HFFc6 (cell line): Measurements from ENCODE around the gene TENM3. TPM values are rescaled to one million over a fixed set of nuclear protein-coding genes. Genes with fewer than 3 reads are reported as not detected.

Experiments
- DNase-seq: peaks from one replicate; pipeline ENCODE4 v3.0.0-alpha.2; 2018
- H3K27ac Mint-ChIP-seq: 2 replicates; pipeline ENCODE4 v1.8.0; 2020; ENCODE audit warnings: mild to moderate bottlenecking, mixed read lengths
- H3K27me3 Mint-ChIP-seq: 2 replicates; pipeline ENCODE4 v1.8.0; 2021; ENCODE audit warnings: mild to moderate bottlenecking, moderate library complexity, mixed read lengths; ENCODE audit not compliant: insufficient read depth
- H3K36me3 Mint-ChIP-seq: 2 replicates; pipeline ENCODE4 v1.8.0; 2021; ENCODE audit warnings: low read depth, mixed read lengths
- H3K4me1 Mint-ChIP-seq: 2 replicates; pipeline ENCODE4 v1.8.0; 2020; ENCODE audit warnings: low read depth, mixed read lengths
- H3K4me3 Mint-ChIP-seq: 2 replicates; pipeline ENCODE4 v1.8.0; 2020; ENCODE audit warnings: mild to moderate bottlenecking, moderate library complexity, mixed read lengths
- H3K9me3 Mint-ChIP-seq: 2 replicates; pipeline ENCODE4 v1.8.0; 2020; ENCODE audit warnings: mild to moderate bottlenecking, mixed read lengths
- total RNA-seq, 6 experiments: library from RNA; stranded (reverse); fragmentation: NEBNext Ultra II Directional; extraction: Animal tissue kit (Norgen Biotek cat#: 25700); gene quantifications; 2 replicates in 1 of 6; 3 replicates in 5 of 6; pipeline ENCODE4 v1.2.3, GENCODE V29; 2021
- TF ChIP-seq, protein P1 (sequence below): fragments of 200-600 bp; sonication (generic); IDR thresholded peaks from 2 replicates; pipeline ENCODE4 v1.5.0; 2021; ENCODE audit warnings: antibody characterized with exemption, mild to moderate bottlenecking

Gene TENM3
- total RNA-seq, 6 experiments from 2014 or later, result 31.1 to 52.1 (median 42.0) TPM

GRCh38 chr4:182536221-182536811 is 293.1 kb downstream of the TENM3 start:
- Mint-ChIP-seq H3K36me3 (no peaks in the 10 kb centered on the region), H3K27ac (no peak overlapping the region), H3K4me3 (no peak overlapping the region), H3K4me1 (peaks cover 30% of the 10 kb centered on the region), H3K9me3 (no peaks in the 10 kb centered on the region), H3K27me3 (no peaks in the 10 kb centered on the region)
- TF ChIP-seq, protein P1, sequence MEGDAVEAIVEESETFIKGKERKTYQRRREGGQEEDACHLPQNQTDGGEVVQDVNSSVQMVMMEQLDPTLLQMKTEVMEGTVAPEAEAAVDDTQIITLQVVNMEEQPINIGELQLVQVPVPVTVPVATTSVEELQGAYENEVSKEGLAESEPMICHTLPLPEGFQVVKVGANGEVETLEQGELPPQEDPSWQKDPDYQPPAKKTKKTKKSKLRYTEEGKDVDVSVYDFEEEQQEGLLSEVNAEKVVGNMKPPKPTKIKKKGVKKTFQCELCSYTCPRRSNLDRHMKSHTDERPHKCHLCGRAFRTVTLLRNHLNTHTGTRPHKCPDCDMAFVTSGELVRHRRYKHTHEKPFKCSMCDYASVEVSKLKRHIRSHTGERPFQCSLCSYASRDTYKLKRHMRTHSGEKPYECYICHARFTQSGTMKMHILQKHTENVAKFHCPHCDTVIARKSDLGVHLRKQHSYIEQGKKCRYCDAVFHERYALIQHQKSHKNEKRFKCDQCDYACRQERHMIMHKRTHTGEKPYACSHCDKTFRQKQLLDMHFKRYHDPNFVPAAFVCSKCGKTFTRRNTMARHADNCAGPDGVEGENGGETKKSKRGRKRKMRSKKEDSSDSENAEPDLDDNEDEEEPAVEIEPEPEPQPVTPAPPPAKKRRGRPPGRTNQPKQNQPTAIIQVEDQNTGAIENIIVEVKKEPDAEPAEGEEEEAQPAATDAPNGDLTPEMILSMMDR, result no peak
- DNase-seq, result no peak

DNA sequence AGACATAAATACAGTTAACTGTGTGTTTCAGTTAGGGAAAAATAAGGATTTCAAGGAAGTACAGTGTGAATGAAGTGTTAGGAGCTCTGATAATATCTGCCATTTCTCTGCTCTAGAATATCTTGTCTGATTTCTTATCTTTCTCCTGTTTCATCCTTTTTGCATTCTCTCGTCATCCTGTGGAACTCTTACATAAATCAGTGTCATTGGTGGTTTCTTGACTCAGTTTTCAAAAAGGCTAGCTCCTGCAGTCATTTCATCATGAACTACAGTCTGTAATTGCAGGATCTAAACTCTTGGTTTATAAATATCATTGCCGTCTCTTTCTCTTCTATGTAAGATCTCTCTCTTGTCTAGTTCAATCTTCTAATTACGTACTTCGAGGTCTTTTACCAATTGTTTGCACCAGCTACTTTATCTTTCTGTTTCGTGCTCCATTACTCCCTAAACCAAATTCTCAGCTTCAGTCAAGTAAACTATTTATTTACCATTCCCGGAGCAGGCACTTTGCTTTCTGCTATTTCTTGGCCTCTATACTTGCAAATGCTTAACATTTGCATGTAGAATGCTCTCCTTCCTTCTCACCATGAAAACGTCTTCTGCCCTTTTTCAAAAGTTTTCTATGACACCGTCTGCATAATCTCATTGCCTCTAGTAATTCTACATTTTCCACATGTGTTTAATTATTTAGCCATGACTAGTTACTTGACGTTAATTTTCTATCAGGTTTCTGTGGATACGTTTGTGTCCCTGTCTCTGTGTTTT is 294.0 kb downstream of the TENM3 start:
- no peak overlapping the region for H3K27ac Mint-ChIP-seq
- TF ChIP-seq, protein P1, result no peak
- DNase-seq, result no peak
- peaks cover 22% of the 10 kb centered on the region for H3K4me1 Mint-ChIP-seq
- H3K4me3 Mint-ChIP-seq, result no peak overlapping the region
- no peaks in the 10 kb centered on the region for H3K36me3 Mint-ChIP-seq
- H3K27me3 Mint-ChIP-seq, result no peaks in the 10 kb centered on the region
- no peaks in the 10 kb centered on the region for H3K9me3 Mint-ChIP-seq

DNA sequence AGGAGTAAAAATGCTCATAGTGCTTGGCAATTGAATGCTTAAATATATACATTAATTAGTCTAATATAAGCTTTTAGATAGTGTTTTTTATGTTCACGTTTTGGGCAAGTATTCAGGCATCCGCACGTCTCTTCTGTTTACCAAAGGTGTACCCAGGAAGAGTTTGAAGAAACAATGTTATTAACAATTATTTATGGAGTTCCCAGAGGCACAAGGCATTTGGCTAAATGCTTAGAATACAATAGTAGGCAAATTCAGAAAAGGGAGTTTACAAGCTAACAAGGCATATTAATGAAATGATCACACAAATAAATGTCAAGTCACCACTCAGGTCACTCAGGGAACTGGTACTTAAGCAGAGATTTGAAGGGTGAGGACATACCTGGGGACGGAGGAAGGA is 294.8 kb downstream of the TENM3 start:
- Mint-ChIP-seq H3K27ac (no peak overlapping the region), H3K27me3 (no peaks in the 10 kb centered on the region), H3K4me3 (no peak overlapping the region), H3K4me1 (peaks cover 20% of the 10 kb centered on the region), H3K36me3 (no peaks in the 10 kb centered on the region), H3K9me3 (no peaks in the 10 kb centered on the region)
- TF ChIP-seq, protein P1, result no peak
- no peak for DNase-seq

DNA sequence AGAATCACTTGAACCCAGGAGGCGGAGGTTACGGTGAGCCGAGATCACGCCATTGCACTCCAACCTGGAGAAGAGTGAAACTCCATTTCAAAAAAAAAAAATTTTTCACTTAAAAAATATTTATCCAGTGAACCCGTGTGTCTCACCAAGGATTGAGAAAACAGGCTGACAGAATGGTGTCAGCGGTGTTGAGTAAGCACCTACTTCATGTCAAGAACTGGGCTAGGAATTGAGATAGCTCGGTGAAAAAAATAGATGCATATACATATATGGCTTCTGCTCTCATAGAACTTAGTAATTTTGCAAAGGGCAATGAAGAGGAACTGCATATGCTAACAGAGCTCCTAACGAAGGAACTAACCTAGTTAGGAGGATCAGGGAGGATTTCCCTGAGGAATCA is 297.3 kb downstream of the TENM3 start:
- H3K9me3 Mint-ChIP-seq, result no peaks in the 10 kb centered on the region
- no peaks in the 10 kb centered on the region for H3K4me1 Mint-ChIP-seq
- DNase-seq, result no peak
- TF ChIP-seq, protein P1, result no peak
- no peak overlapping the region for H3K27ac Mint-ChIP-seq
- no peak overlapping the region for H3K4me3 Mint-ChIP-seq
- H3K27me3 Mint-ChIP-seq, result no peaks in the 10 kb centered on the region
- H3K36me3 Mint-ChIP-seq, result peaks cover under 1% of the 10 kb centered on the region; the same call in 1 of the 2 replicates

GRCh38 chr4:182547435-182547834 is 304.2 kb downstream of the TENM3 start:
- no peak for DNase-seq
- TF ChIP-seq, protein P1, result no peak
- H3K9me3 Mint-ChIP-seq, result no peaks in the 10 kb centered on the region
- H3K27ac Mint-ChIP-seq, result no peak overlapping the region; the same call in 1 of the 2 replicates
- peaks cover 4% of the 10 kb centered on the region; the same call in 1 of the 2 replicates for H3K36me3 Mint-ChIP-seq
- no peaks in the 10 kb centered on the region for H3K27me3 Mint-ChIP-seq
- H3K4me1 Mint-ChIP-seq, result peaks cover 47% of the 10 kb centered on the region
- H3K4me3 Mint-ChIP-seq, result no peak overlapping the region
